SK-N-SH (cell line): ENCODE measurements around the gene RAB1A. TPM values are rescaled to one million over a fixed set of nuclear protein-coding genes. Genes with fewer than 3 reads are reported as not detected.

Experiments
- CTCF ChIA-PET: fragments of 300-600, 350-600 bp; formaldehyde crosslinking; extraction: SDS; loops from one replicate; lab custom pipeline; 2021; lab: Yijun Ruan, JAX
- POLR2A ChIA-PET: fragments of 350-600 bp; sonication (Branson Sonifier 250); formaldehyde crosslinking; extraction: SDS; loops from one replicate; lab custom pipeline; 2020; ENCODE audit warnings: antibody characterized with exemption, inconsistent platforms; lab: Yijun Ruan, JAX
- DNase-seq: peaks from one replicate; pipeline ENCODE4 v3.0.0; 2012
- H2AFZ ChIP-seq: fragments of 200-600 bp; sonication (generic); 2 replicates; pipeline ENCODE4 v1.8.1; 2016; ENCODE audit warnings: antibody characterized with exemption, mild to moderate bottlenecking, low read depth
- H3F3A ChIP-seq: fragments of 200-600 bp; sonication (generic); replicated peaks from 2 replicates; pipeline ENCODE3; 2016; ENCODE audit warnings: antibody characterized with exemption, mild to moderate bottlenecking; ENCODE audit not compliant: insufficient read depth
- H3K27ac ChIP-seq, 2 experiments: fragments of 200-500 bp in 1 of 2; fragments of 200-600 bp in 1 of 2; sonication (Bioruptor generic) in 1 of 2; sonication (generic), shearing (Covaris generic) in 1 of 2; 2 replicates each; pipeline versions ENCODE4 v1.5.1 to v1.6.1; 2014 to 2016; ENCODE audit warnings: low read depth in 2 of 2, inconsistent platforms in 1 of 2, low read length in 1 of 2, mild to moderate bottlenecking in 1 of 2, mixed read lengths in 1 of 2
- H3K27me3 ChIP-seq: fragments of 200-600 bp; sonication (generic), shearing (Covaris generic); 2 replicates; pipeline ENCODE4 v1.6.1; 2016; ENCODE audit warnings: mixed run types; ENCODE audit not compliant: insufficient read depth
- H3K36me3 ChIP-seq, 2 experiments: fragments of 200-500 bp in 1 of 2; fragments of 200-600 bp in 1 of 2; sonication (Bioruptor generic) in 1 of 2; sonication (generic) in 1 of 2; replicated peaks in 1 of 2; 2 replicates each; pipeline versions ENCODE3 to v1.5.1; 2014 to 2016; ENCODE audit warnings: low read length in 1 of 2, mild to moderate bottlenecking in 1 of 2; ENCODE audit not compliant: insufficient read depth in 2 of 2, control insufficient read depth in 1 of 2
- H3K4me1 ChIP-seq, 2 experiments: fragments of 200-500 bp in 1 of 2; fragments of 200-600 bp in 1 of 2; sonication (Bioruptor generic) in 1 of 2; sonication (generic), shearing (Covaris generic) in 1 of 2; 2 replicates each; pipeline versions ENCODE4 v1.5.1 to v1.6.1; 2014 to 2016; ENCODE audit warnings: low read depth in 1 of 2, low read length in 1 of 2, mixed run types in 1 of 2; ENCODE audit not compliant: insufficient read depth in 2 of 2, control insufficient read depth in 1 of 2
- H3K4me2 ChIP-seq: fragments of 200-600 bp; sonication (generic), shearing (Covaris generic); 2 replicates; pipeline ENCODE4 v1.6.1; 2017; ENCODE audit warnings: mixed run types
- H3K4me3 ChIP-seq, 2 experiments: fragments of 200-500 bp in 1 of 2; fragments of 200-600 bp in 1 of 2; sonication (Bioruptor generic) in 1 of 2; sonication (generic), shearing (Covaris generic) in 1 of 2; 2 replicates each; pipeline versions ENCODE4 v1.5.1 to v1.8.1; 2014 to 2016; ENCODE audit warnings: low read depth in 2 of 2, inconsistent platforms in 1 of 2, low read length in 1 of 2, mild to moderate bottlenecking in 1 of 2, mixed read lengths in 1 of 2, moderate library complexity in 1 of 2
- H3K79me2 ChIP-seq: fragments of 200-600 bp; sonication (generic); 2 replicates; pipeline ENCODE4 v1.8.1; 2017; ENCODE audit warnings: mild to moderate bottlenecking; ENCODE audit not compliant: insufficient read depth
- H3K9ac ChIP-seq: fragments of 200-600 bp; sonication (generic); 2 replicates; pipeline ENCODE4 v1.6.1; 2017; ENCODE audit warnings: mixed run types
- H3K9me2 ChIP-seq: fragments of 200-600 bp; sonication (generic); 2 replicates; pipeline ENCODE4 v1.6.1; 2017; ENCODE audit warnings: mixed run types
- H3K9me3 ChIP-seq: fragments of 200-600 bp; sonication (generic); 2 replicates; pipeline ENCODE4 v1.6.1; 2017; ENCODE audit warnings: mixed run types, mild to moderate bottlenecking, moderate library complexity
- H4K20me1 ChIP-seq: fragments of 200-600 bp; sonication (generic); 2 replicates; pipeline ENCODE4 v1.6.1; 2017; ENCODE audit warnings: mild to moderate bottlenecking, mixed run types; ENCODE audit not compliant: insufficient read depth
- CHD2 ChIP-seq: fragments of 150-350 bp; IDR thresholded peaks from 2 replicates; pipeline ENCODE4 v1.6.1; 2018; ENCODE audit warnings: low read length; ENCODE audit not compliant: partially characterized antibody
- CTCF ChIP-seq: fragments of 200-600 bp; sonication (generic); IDR thresholded peaks from 2 replicates; pipeline ENCODE4 v1.6.1; 2017; ENCODE audit warnings: antibody characterized with exemption, mild to moderate bottlenecking, moderate library complexity
- ELF1 ChIP-seq: IDR thresholded peaks from 2 replicates; pipeline ENCODE4 v1.4.0; 2012
- FOXJ3 ChIP-seq: sonication (generic); formaldehyde crosslinking; IDR thresholded peaks from 2 replicates; pipeline ENCODE4 v1.5.1; 2020; ENCODE audit warnings: mild to moderate bottlenecking, missing genetic modification reagents
- GATA2 ChIP-seq: sonication (generic); formaldehyde crosslinking; IDR thresholded peaks from 2 replicates; pipeline ENCODE4 v1.5.0; 2020; ENCODE audit warnings: mild to moderate bottlenecking, missing genetic modification reagents
- IRF3 ChIP-seq: fragments of 150-350 bp; IDR thresholded peaks from 2 replicates; pipeline ENCODE4 v1.6.1; 2016; ENCODE audit warnings: mild to moderate bottlenecking, low read depth, low read length
- MEF2A ChIP-seq: IDR thresholded peaks from 2 replicates; pipeline ENCODE4 v1.4.0; 2012; ENCODE audit warnings: low read depth, borderline replicate concordance
- NRF1 ChIP-seq: IDR thresholded peaks from 2 replicates; pipeline ENCODE4 v1.6.1; 2012; ENCODE audit warnings: low read depth, mild to moderate bottlenecking, low read length
- PBX3 ChIP-seq: IDR thresholded peaks from 2 replicates; pipeline ENCODE4; 2012
- POLR2AphosphoS5 ChIP-seq: IDR thresholded peaks from 2 replicates; pipeline ENCODE4 v1.6.1; 2012; ENCODE audit warnings: low read depth, low read length
- RCOR1 ChIP-seq: fragments of 150-350 bp; IDR thresholded peaks from 2 replicates; pipeline ENCODE4 v1.6.1; 2017; ENCODE audit warnings: antibody characterized with exemption, low read length
- RFX5 ChIP-seq: IDR thresholded peaks from 2 replicates; pipeline ENCODE4 v1.6.1; 2012; ENCODE audit warnings: mild to moderate bottlenecking, improper control_type of control experiment, low read length
- SIN3A ChIP-seq: IDR thresholded peaks from 2 replicates; pipeline ENCODE4 v1.6.1; 2012; ENCODE audit warnings: low read depth, mild to moderate bottlenecking, low read length, moderate library complexity, borderline replicate concordance
- TAF1 ChIP-seq: IDR thresholded peaks from 2 replicates; pipeline ENCODE4 v1.6.1; 2012; ENCODE audit warnings: low read depth, mild to moderate bottlenecking, low read length, moderate library complexity, borderline replicate concordance
- TCF12 ChIP-seq: IDR thresholded peaks from 2 replicates; pipeline ENCODE4 v1.4.0; 2012
- TEAD4 ChIP-seq: IDR thresholded peaks from 2 replicates; pipeline ENCODE4 v1.4.0; 2012; ENCODE audit warnings: mild to moderate bottlenecking, borderline replicate concordance; ENCODE audit not compliant: insufficient read depth
- USF1 ChIP-seq: IDR thresholded peaks from 2 replicates; pipeline ENCODE4 v1.4.0; 2012; ENCODE audit warnings: low read depth, borderline replicate concordance
- USF2 ChIP-seq: fragments of 150-350 bp; IDR thresholded peaks from 2 replicates; pipeline ENCODE4 v1.6.1; 2017; ENCODE audit warnings: antibody characterized with exemption, low read length, low read depth, borderline replicate concordance
- WGBS: methylation state at CpG from one replicate; pipeline ENCODE4 v1.1.6; 2017; ENCODE audit warnings: low lambda C conversion rate; 5-methylcytosine and 5-hydroxymethylcytosine counted together
- polyA plus RNA-seq, 3 experiments: library from polyadenylated mRNA; depleted of rRNA; stranded (reverse); fragments of >200 nt; gene quantifications; 2 replicates each; pipeline ENCODE4 v1.2.3, GENCODE V29; 2012

Gene RAB1A
- polyA plus RNA-seq, 1 of the 3 experiments (the other 2 are of a cell fraction), result 113 TPM

- no peaks in the 10 kb centered on the region for H3K4me1 ChIP-seq
- H3K27ac ChIP-seq, result no peak overlapping the region
- ChIA-PET POLR2A (no interaction called here), CTCF (interaction anchor here (1.6 kb wide), 1 partner anchor 16 kb away, joined by 4 read pairs; no protein-coding TSS in a partner anchor)
- no peak overlapping the region for H3K4me3 ChIP-seq
- no peak overlapping the region for H3K4me2 ChIP-seq
- no peak overlapping the region for H3K9ac ChIP-seq
- no peaks in the 10 kb centered on the region for H3K9me2 ChIP-seq
- H2AFZ ChIP-seq, result no peak overlapping the region
- no peaks in the 10 kb centered on the region for H3K79me2 ChIP-seq
- H3K27me3 ChIP-seq, result no peaks in the 10 kb centered on the region
- TF ChIP-seq RFX5 (no peak), TCF12 (no peak), MEF2A (no peak), USF1 (no peak), IRF3 (no peak), POLR2AphosphoS5 (no peak), SIN3A (no peak), TEAD4 (no peak), NRF1 (no peak), TAF1 (no peak), USF2 (no peak), GATA2 (CRISPR knock-in tag) (no peak), FOXJ3 (no peak), PBX3 (no peak), RCOR1 (no peak), CTCF (no peak), CHD2 (no peak), ELF1 (no peak)
- no peaks in the 10 kb centered on the region for H3F3A ChIP-seq
- DNase-seq, result no peak
- H4K20me1 ChIP-seq, result no peaks in the 10 kb centered on the region
- 85% methylated on average over 3 of the region's 3 CpGs for WGBS
- H3K9me3 ChIP-seq, result no peaks in the 10 kb centered on the region
- H3K36me3 ChIP-seq, result no peaks in the 10 kb centered on the region
These were observed 23.6 kb upstream of the RAB1A start for GRCh38 chr2:65153515-65153914.
